HepG2 (cell line): ENCODE measurements around the gene MAST1. TPM values are rescaled to one million over a fixed set of nuclear protein-coding genes. Genes with fewer than 3 reads are reported as not detected.

Experiments used
- BCL3 ChIP-seq: sonication (generic); formaldehyde crosslinking; IDR thresholded peaks from 2 replicates; pipeline ENCODE4 v1.5.1; 2020; ENCODE audit warnings: mild to moderate bottlenecking, missing genetic modification reagents, moderate library complexity
- CBFB ChIP-seq: sonication (generic); formaldehyde crosslinking; IDR thresholded peaks from 2 replicates; pipeline ENCODE4 v1.4.0; 2020; ENCODE audit warnings: missing genetic modification reagents
- DNMT1 ChIP-seq: sonication (generic); formaldehyde crosslinking; IDR thresholded peaks from 2 replicates; pipeline ENCODE4 v1.5.1; 2020; ENCODE audit warnings: mild to moderate bottlenecking, missing genetic modification reagents
- EED ChIP-seq: sonication (generic); formaldehyde crosslinking; IDR thresholded peaks from 2 replicates; pipeline ENCODE4 v1.5.0; 2020; ENCODE audit warnings: mild to moderate bottlenecking, missing genetic modification reagents
- FIP1L1 ChIP-seq: fragments of 200-400 bp; formaldehyde crosslinking; IDR thresholded peaks from 2 replicates; pipeline ENCODE4 v1.6.1; 2018; ENCODE audit warnings: low read depth, mild to moderate bottlenecking, low read length, moderate library complexity, borderline replicate concordance; ENCODE audit not compliant: insufficient read depth
- KAT8 ChIP-seq: IDR thresholded peaks from 2 replicates; pipeline ENCODE4 v1.6.1; 2016; ENCODE audit warnings: missing genetic modification reagents, missing compliant biosample characterization
- KIAA2018 ChIP-seq: sonication (generic); formaldehyde crosslinking; IDR thresholded peaks from 2 replicates; pipeline ENCODE4 v1.5.0; 2020; ENCODE audit warnings: mild to moderate bottlenecking, missing genetic modification reagents, borderline replicate concordance
- LCORL ChIP-seq, 2 experiments: fragments of 450-650 bp in 1 of 2; sonication (generic) in 1 of 2; formaldehyde crosslinking in 1 of 2; IDR thresholded peaks; 2 replicates each; pipeline versions ENCODE4 v1.5.0 to v1.6.1; 2017 to 2020; ENCODE audit warnings: antibody characterized with exemption in 1 of 2, missing genetic modification reagents in 1 of 2
- NR2F1 ChIP-seq, 2 experiments: fragments of 450-650 bp in 1 of 2; formaldehyde crosslinking in 1 of 2; IDR thresholded peaks; 2 replicates each; pipeline versions ENCODE4 v1.5.0 to v1.6.1; 2016 to 2020; ENCODE audit warnings: mild to moderate bottlenecking in 1 of 2, missing compliant biosample characterization in 1 of 2, missing genetic modification reagents in 1 of 2, moderate library complexity in 1 of 2
- NRL ChIP-seq: sonication (generic); formaldehyde crosslinking; IDR thresholded peaks from 2 replicates; pipeline ENCODE4 v1.5.0; 2020; ENCODE audit warnings: missing genetic modification reagents, mild to moderate bottlenecking, moderate library complexity, borderline replicate concordance
- SAFB2 ChIP-seq: sonication (generic); formaldehyde crosslinking; IDR thresholded peaks from 2 replicates; pipeline ENCODE4 v1.5.1; 2020; ENCODE audit warnings: missing genetic modification reagents, low read depth, mild to moderate bottlenecking, borderline replicate concordance
- SOX13 ChIP-seq, 3 experiments: fragments of 450-650 bp in 1 of 3; sonication (generic) in 1 of 3; formaldehyde crosslinking in 1 of 3; IDR thresholded peaks in 2 of 3; conservative IDR thresholded peaks in 1 of 3; 2 replicates each; pipeline versions ENCODE4 v1.5.0 to v1.6.1; 2016 to 2020; ENCODE audit warnings: antibody characterized with exemption in 1 of 3, mild to moderate bottlenecking in 1 of 3, missing compliant biosample characterization in 1 of 3, missing genetic modification reagents in 1 of 3, moderate library complexity in 1 of 3
- U2AF2 ChIP-seq: fragments of 200-400 bp; formaldehyde crosslinking; IDR thresholded peaks from 2 replicates; pipeline ENCODE4 v1.6.1; 2017; ENCODE audit warnings: low read depth, mild to moderate bottlenecking, low read length
- ZBTB33 ChIP-seq: sonication (generic); formaldehyde crosslinking; IDR thresholded peaks from 2 replicates; pipeline ENCODE4 v1.4.0; 2020; ENCODE audit warnings: missing genetic modification reagents
- ZFP62 ChIP-seq: sonication (generic); formaldehyde crosslinking; IDR thresholded peaks from 2 replicates; pipeline ENCODE4 v1.4.0; 2020; ENCODE audit warnings: missing genetic modification reagents
- polyA plus RNA-seq, 8 experiments: library from polyadenylated mRNA; depleted of rRNA in 3 of 8; stranded (reverse) in 7 of 8; unstranded in 1 of 8; fragments of >200 nt; fragmentation: Illumina TruSeq in 4 of 8; extraction: Trizol in 4 of 8; gene quantifications; 2 replicates each; pipeline versions ENCODE4 v1.2.1 to v1.2.3, GENCODE V29; 2011 to 2016; ENCODE audit warnings: low read depth in 4 of 8, missing spikeins in 1 of 8, mixed read lengths in 1 of 8; ENCODE audit not compliant: insufficient read depth in 1 of 8
- total RNA-seq, 5 experiments: library from RNA; depleted of rRNA; stranded (reverse); fragments of >200 nt; fragmentation: Illumina TruSeq; extraction: Trizol; gene quantifications; 2 replicates each; pipeline ENCODE4 v1.2.3, GENCODE V29; 2016; ENCODE audit warnings: low read depth in 1 of 5

MAST1 gene
- total and polyA plus RNA-seq, 2 of the 13 experiments (the other 11 are each of a cell fraction or from before 2014, with no cell fraction given): 0.73 to 4.7 TPM

GRCh38 chr19:12847159-12848139 lies 9.1 kb downstream of the MAST1 start (continued):
- no peak for TF ChIP-seq KIAA2018 (CRISPR knock-in tag)
- peak; percentile 44; the same call in 1 of the 2 replicates for TF ChIP-seq NRL (CRISPR knock-in tag)
- peak; percentile 61; the same call in 1 of the 2 replicates for TF ChIP-seq ZBTB33 (CRISPR knock-in tag)
- TF ChIP-seq KAT8: 0 out of 2 replicates have a peak, but pooled peaks have one; percentile 27
- TF ChIP-seq BCL3: no peak
- TF ChIP-seq ZFP62 (CRISPR knock-in tag): no peak
- 0 out of 2 replicates have a peak, but pooled peaks have one; percentile 63 for TF ChIP-seq SAFB2
- no peak for TF ChIP-seq CBFB (CRISPR knock-in tag)
- TF ChIP-seq SOX13 (IDR thresholded peaks at IDR 0.05): no peak
- no peak for TF ChIP-seq SOX13 (CRISPR knock-in tag; conservative IDR thresholded peaks at IDR 0.05 in 1 of 2, IDR thresholded peaks at IDR 0.05 in 1 of 2)
- 0 out of 2 replicates have a peak, but pooled peaks have one; percentile 50 for TF ChIP-seq EED (CRISPR knock-in tag)
- no peak for TF ChIP-seq FIP1L1
- no peak for TF ChIP-seq NR2F1 (CRISPR knock-in tag; IDR thresholded peaks at IDR 0.05)
- TF ChIP-seq LCORL (IDR thresholded peaks at IDR 0.05): no peak
- peak; percentile 32; the same call in 1 of the 2 replicates for TF ChIP-seq LCORL (CRISPR knock-in tag; IDR thresholded peaks at IDR 0.05)
- TF ChIP-seq DNMT1 (CRISPR knock-in tag): peak; percentile 78; the same call in 1 of the 2 replicates
- no peak for TF ChIP-seq U2AF2
